CD4-positive, alpha-beta T cell treated with Interferon gamma for 1 hour (primary cell): ENCODE results near the gene GRM8.
"Not testable (repeated sequence)": the region's sequence is repeated elsewhere in the genome, so short reads cannot be mapped to it uniquely, and the experiment has no call there.

ENCODE experiments used
- DNase-seq: peaks from one replicate; pipeline ENCODE4 v3.0.0-alpha.2; 2020

GRM8 gene

DNA sequence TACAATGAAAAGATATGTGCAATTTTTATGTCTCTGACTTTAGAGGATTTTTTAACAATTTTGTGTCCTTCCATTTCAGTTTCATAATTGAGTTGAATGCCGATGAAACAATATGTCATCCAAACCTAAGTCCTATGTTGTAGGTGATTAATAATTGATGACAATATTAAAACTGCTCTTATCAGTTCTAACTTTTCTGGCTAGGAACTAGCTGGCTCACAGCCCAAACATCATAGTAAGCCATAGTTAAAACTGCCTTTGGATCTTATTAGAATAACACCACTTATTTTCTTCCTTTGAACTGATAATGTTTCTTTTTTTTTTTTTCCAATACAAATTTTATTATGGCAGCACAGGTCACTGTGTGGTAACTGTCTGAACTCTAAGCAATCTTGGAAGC, 230.9 kb downstream of the GRM8 start:
- DNase-seq: no peak

DNA sequence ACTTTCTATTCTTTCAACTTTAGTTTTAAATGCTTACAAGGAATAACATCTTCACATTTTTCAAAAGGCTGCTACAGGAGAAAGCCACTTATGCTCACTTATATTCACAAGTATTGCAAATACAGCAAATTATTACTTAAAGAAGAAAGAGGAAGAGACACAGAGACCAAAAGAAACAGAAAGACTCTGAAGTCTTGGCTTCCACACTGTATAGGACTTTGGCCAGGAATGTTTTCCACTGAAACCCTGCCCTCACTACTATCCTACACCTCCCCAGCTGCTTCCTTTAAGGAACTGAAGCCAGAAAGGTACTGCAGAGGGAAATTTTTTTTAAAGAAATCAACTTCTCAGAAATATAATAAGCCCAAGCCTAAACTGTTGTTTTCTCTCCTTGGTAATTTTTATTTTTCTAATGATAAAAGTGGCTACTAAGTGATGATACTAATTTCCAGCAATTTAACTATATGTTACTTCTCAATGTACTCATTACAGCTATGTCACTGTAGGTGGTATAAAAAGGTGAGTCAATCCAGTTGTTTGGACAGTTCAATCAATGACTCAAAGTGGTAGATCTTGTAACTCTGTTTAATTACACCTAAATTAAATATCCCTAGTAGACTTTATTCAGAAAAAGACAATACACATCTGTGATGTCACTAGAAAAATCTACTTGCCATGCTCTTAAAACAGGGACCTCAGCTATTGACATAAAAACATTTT, 231.6 kb downstream of the GRM8 start:
- no peak for DNase-seq

DNA sequence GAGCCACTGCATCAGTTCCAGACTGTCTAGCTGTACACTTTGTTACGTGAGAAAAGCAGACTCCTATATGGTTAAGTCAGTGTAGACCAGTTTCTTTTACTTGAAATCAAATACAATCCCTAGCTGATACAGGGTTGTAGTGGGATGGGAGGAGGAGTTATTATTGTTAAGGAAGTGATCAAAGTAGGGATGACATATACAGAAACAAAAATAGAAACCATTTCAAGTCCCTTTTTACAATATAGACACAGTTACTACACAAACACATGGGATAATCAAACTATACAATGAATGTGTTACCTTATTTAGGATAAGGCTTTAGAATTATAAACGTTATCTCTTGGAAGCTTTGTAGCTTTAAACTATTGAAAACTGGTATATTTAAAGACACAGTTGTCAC, 233.9 kb downstream of the GRM8 start:
- no peak for DNase-seq

DNA sequence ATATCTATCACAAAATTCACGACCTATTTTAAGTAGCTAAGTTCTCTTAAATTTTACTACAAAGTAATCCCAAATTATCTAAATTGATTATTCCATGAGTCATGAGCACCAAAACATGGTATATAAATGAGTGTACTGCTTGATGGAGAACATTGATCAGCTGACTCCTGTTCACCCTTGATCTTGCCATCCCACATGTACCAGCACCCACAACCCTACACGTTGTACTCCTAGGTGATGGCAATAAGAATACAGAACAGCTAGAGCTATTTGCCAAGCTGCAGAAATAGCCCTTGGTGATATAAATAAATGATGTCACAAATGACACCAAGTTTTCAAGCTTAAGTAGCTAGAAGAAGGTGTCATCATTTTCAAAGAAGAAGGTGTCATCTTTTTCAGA, 235.5 kb downstream of the GRM8 start:
- no peak for DNase-seq

DNA sequence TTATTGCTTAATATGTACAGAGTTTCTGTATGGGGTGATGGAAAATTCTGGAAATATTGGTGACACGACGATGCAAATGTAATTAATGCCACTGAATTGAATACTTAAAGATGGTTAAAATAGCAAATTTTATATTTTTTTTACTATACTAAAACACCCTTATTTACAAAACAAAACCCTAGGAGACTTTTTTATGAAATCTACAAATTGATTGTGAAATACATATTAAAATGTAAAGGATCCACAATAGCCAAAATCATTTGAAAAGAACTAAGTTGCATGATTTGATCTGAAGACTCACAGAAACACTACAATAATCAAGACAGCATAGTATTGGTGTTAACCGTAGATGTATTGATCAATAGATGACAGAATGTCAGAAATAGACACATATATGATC, 252.0 kb downstream of the GRM8 start:
- DNase-seq: no peak

DNA sequence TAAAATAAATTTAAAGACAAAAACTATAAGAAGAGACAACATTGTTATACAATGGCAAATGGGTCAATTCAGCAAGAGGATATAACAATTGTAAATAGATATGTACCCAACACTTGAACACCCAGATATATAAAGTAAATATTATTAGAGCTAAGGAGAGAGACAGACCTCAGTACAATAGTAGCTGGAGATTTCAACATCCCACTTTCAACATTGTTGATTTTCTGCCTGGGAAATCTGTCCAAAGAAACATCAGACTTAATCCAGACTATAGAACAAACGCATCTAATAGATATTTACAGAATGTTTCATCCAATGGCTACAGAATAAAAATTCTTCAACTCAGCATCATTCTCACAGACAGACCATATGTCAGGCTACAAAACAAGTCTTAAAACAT, 256.1 kb downstream of the GRM8 start:
- DNase-seq: no peak

DNA sequence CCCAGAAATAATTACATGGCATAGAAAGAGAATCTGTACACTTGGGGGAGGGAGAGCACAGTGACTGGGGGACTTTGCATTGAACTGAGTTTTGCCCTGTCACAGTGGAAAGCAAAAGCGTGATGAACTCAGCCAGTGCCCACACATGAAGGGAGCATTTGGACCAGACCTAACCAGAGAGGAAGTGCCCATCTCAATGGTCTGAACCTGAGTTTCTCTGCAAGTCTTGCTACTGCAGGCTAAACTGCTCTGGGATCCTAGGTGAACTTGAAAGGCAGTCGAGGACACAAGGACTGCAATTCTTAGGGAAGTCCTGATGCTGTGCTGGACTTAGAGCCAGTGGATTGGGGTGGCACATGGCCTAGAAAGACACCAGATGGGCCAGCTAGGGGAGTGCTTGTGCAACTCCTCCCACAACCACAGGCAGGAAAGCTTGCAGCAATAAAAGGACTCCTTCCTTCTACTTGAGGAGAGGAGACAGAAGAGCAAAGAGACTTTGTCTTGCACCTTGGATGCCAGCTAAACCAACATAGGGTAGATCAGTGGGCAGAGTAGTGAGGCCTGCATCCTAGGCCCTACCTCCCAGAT, 259.0 kb downstream of the GRM8 start:
- no peak for DNase-seq

DNA sequence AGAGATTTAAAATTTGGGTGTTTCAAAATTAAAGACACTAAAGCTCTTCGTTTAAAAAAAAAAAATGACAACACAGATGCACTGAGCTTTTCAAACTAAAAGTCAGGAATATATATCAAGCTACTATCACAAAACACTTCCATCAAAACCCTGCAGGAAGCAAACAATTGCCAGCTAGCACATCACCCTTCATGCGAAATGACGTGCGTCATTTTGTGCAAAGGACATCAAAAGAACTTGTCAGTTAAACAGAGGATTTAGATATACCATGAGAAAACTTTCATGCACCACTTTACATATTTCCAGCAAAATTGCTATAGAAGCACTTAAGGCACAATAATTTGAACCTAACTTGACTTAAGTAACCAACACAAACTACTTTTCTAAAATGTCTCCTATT, 264.7 kb downstream of the GRM8 start:
- DNase-seq: no peak

DNA sequence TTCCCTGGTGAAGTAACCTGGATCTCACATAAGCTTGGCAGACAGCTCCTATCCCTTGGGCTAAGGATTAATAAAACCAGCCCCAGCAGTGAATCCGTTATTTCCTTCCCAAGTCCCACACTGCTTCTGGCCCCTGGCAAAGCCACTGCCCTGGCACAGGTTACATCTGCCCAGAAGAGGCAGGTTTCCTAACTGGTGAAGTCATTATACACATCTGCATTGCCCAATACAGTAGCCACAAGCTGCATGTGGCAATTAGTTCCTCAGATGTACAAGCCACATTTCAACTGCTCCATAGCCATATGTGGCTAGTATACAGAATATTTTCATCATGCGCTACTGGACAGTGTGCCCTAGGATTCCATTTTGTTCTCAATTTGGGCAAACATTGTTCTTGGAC, 273.0 kb downstream of the GRM8 start:
- DNase-seq: no peak

DNA sequence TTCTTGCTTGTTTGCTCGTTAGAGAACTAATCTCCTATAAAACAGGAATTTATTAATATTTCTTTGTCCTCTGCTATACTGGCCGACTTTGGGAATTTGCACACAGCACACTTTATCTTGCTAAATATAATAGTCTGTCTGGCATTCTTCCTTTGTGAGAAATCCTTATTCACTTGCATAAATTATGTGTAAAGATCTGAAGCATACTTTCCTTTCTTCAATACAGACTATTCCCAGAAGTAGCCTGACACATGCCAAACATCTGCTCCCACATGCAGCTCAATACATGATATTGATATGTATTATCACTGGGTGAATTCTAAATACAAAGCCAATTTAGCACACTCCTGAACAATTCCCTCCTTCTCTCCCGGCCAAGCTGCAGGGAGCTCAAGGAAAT, 273.9 kb downstream of the GRM8 start:
- DNase-seq: no peak

DNA sequence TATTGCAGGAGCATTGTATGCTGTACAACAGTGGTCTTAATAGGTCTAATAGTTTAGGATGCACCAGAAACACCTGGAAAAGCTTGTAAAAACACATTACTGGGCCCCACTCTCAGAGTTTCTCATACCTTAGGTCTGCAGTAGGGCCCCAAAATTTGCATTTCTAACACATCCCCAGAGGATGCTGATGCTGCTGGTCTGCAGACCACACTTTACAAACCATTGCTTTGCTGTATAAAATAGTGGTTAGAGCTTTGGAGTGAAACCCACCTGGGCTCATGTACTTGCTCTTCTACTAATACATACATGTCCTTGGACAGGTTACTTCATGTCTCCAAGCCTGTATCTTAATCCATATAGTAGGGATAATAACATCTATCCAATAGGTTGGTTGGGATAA, 279.7 kb downstream of the GRM8 start:
- DNase-seq: no peak

DNA sequence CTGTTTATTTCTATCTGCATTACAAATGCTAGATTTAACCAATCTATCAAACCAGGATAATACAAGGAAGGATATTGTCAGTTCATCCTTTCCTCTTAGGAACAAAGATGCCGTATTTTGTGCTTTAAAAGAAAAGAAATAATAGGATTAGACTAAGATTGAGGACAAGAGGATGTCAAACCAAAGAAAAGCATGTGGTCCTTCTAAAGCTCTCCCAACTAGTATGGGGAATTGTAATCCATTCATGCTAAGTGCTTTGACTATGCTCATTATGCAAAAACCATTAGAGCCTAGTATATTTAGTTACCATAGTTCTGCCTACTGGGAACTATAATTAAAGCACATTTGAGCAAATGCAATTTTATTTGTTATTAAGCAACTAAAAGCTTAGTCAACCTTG, 280.2 kb downstream of the GRM8 start:
- no peak for DNase-seq

DNA sequence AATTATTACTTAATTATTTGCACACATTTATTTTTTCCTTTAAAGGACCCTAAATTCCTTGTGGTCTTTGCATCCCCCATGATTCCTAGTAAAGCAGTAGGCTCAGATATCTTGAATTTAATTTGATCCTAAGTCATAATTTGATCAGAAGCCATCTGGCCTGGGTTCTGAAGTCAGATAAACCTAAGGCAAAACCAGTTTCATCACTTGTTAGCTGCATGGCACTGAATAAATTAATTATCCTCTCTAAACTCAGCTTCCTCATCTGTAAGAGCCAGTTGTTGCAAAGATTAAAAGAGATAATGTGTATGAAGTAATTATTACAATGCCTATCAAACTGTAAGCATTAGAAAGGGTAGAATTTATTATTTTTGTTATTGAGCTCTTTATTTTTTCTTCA, 293.1 kb downstream of the GRM8 start:
- DNase-seq: no peak

DNA sequence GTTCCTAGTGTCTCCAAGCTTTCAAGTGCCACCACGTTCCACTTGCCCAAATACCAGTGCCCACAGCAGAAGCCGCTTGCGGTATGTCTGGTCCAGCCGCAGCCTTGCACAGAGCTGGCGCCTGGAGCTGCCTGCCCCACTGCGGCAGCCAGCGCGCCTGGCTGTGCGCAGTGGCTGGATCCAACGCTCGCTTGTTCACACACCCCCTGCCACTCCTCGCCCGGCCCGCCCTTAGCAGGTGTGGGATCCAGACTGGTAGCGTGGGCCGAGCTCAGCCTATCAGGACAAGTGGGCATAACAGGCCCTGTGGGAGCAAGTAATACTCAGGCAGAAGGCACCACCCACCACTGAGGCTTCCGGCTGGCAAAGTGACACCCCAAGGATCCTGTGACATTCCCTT, 294.4 kb downstream of the GRM8 start:
- no peak for DNase-seq

DNA sequence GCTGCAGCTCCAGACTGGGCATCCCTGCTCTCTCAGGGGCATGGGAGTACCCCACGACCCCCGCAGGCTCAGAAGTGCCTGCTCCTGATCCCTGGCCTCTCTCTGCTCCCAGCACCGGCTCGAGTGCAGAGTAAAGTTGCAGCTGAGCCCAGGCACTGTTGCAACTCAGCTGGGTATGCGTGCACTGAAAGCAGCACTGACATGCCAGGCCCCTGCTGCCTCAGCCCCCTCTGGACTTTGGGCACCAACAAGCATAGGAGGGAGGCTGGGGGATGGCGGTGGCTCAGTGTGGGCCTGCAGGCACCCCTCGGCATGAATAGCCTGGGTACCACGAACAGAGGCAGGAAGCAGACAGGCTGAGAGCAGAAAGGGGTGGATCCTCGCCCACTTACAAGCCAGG, 295.3 kb downstream of the GRM8 start:
- DNase-seq: no peak

DNA sequence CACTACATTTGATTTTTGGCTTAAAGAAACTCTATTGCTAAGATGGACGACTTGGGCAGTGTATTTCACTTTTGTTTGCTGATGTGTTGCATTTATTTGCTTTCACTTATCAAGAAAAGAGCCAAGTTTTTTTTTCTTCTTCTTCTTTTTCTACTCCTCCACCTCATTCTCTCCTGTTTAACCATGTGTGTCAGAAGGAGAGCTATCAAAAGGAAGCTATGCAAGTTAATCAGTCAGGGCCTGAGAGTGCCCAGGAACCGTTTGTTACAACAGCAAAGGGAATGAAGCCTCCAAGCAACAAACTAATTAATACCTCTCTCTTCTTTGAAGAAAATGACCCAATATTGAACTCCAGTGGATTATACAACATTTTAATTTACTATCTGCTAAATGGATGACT, 299.3 kb downstream of the GRM8 start:
- DNase-seq: no peak

DNA sequence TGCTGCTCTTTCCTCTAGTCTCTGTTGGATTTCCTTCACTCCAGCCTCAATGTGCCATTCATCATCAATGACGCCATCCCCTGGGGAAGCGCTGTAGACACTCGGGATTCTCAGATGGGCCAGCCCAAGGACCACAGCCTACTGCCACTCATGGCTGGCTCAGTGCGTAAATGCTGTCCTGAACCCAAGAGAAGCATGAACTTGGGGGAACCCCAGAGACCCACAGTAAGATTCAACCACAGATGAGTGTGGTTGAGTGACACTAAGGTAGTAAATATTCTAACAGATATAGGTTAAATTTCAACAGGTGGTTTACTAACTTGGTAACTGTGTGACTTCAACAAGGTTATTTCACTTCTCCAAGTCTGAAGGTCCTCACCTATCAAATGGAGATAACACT, 304.1 kb downstream of the GRM8 start:
- DNase-seq: no peak

DNA sequence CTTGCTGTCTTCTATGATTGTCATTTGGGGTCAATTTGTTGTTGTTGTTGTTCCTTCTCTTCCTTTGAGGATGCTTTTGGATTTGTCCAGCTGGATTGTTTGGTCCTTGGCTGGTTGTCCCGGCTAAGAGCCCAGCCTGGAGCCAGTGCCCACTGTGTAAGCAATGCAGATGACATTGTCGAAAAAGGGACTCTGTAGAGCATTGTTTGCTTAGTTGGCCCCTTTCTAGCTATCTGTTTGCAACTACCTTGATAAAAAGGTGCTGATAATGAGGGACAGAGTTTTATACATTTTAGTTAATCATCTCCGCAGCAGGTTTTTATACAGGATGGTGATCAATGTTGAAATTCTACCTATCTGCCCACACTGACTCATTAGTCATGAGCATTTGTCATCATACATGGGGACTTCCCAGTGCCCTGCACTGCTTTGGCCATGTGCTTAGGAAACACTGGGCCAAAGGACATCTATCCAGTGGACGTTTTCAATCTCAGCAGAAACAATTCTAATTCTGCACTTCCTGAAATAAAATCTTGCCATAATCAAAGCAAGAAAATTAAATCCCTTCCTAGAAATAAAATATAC, 311.9 kb downstream of the GRM8 start:
- DNase-seq: no peak

DNA sequence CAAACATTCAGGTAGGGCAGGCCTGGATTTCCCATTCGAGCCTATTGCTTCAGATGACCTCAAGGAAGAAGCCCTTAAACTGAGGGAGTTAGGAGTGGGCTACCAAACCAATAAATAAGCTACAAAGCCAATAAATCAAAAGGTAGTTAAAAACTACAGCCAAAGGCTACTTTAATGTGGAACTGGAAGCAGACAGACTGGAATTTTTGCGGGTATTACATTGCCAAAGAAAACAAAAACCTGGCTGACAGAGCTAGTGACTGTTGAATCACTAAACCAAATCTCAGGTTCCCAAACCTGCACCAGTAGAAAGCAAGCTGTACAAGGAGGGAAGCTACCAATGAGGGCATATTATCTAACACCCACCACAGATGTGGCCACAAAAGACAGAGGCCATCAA, 315.6 kb downstream of the GRM8 start:
- no peak for DNase-seq

DNA sequence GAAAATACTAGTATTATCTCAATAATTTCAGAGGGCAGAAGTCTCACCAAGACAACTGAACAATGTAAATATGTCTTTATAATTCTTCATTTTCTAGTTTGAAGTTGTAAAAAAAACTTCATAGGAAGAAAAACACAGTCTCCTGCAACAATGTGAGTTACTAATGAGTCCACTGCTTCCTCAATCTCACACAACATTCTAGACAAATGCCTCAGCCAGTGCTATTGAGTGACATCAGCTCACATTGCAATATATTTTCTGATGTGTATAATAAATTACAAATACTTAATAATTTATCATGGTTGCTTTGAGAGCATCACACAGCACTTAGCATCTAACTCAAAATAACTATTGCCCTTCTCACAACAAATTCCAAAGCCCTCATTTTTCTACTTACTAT, 321.2 kb downstream of the GRM8 start:
- no peak for DNase-seq

DNA sequence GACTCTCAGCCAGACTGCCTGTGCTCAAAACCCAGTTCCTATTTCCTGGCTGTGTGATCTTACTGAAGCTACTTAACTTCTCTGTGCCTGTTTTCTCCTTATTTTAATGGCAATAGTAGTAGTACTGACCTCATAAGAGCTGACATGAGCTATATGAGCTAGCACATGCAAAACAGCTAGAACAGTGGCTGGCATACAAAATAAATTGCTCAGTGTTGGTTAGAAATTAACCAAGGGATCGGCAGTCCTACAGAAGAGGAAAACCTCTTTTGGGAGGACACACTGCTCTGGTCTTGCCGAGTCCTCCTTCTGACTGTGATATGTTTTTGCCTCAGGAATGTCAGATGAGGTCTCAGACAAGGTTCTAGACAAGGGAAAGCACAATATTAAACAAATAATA, 322.6 kb downstream of the GRM8 start:
- no peak for DNase-seq

DNA sequence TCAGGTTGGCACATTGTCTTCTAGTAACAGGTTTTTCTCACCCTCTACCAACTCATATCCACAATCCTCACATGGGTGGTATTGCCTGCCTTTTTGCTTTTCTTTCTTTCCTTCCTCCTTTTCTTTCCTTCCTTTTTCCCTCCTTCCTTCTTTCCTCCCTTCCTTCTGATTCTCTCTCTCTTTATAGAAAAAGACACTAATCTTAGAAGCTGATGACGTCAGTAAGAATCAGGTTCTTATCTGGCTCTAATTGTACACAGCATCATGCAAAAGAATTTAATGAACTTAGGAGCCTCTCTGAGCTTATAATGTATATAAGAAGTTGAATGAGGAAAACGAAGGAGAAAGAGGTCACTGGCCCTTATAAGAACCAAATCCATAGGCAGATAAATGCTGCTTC, 328.3 kb downstream of the GRM8 start:
- no peak for DNase-seq

DNA sequence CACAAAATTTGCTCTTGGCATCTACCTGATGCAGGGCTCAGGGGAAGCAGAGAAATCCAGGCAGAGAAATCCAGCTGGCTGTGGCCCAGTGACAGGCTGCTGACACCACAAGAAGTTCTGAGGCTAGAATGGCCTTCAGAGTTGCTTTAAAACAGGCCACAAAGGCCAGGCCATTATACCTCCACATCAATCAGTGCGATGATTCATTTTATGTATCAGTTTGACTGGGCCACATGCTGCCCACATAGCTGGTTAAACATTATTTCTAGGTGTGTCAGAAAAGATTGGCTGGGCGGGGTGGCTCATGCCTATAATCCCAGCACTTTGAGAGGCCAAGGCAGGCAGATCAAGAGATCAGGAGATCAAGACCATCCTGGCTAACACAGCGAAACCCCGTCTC, 341.1 kb downstream of the GRM8 start:
- DNase-seq: not testable (repeated sequence)

DNA sequence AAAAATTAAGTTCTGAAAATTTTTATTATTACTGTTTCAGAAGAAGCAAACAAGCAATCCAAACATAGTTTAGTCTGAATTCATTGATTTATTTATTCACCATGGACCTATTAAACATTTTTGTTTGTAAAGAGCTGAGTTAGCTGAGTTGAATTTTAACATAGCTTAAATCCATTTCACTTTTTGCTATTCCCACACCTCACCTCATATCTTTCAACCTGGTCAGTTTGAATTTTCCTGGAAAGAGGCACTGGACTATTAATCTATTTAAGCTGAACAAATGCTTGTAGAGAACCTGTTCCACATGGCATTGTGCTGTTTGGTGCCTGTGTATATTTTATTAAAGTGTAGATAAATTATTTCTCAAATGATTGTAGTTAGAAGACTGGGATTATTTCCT, 344.2 kb downstream of the GRM8 start:
- DNase-seq: not testable (repeated sequence)

DNA sequence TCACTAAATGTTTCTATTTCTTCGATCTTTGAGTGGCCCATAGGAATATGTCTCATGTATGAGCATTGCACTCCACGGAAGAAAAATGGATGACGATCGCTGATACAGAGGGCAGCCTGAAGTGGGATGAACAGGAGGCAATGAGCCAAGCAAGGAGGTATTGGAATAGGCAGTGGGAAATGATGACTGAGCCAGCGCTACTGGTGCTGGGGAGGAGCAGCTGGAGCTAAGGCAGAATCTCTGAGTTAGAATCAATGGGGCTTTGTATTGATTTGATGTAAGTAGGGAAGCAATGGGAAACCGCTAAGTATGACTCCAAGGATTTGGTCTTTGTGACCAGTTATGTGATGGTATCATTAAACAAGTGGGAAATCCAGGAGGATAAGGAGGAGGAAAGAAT, 345.1 kb downstream of the GRM8 start:
- DNase-seq: not testable (repeated sequence)
